ENCODE results near the gene NOSTRIN. TPM values are rescaled to one million over a fixed set of nuclear protein-coding genes. Genes with fewer than 3 reads are reported as not detected.

NOSTRIN gene
- total RNA-seq, 2 donors from 2014 or later, result 0.42 to 0.73 TPM

DNA sequence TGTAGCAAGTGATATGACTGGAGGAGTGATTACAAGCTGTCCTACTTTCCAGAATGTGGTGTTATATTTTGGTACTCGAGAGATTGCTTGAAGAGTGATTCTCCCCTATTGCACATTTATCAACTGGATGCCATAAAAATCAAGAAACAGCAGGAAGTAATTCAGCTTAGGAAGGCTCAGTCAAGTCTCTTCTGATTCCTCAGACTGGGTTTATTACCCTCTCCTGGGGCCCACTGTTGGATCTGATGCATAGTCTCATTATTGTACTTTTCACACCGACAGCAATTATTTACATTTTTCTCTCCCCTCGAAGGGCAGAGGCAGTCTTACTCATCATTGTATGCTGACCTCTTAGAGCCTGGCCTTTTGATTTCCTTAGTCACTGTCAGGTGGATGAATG, 9.3 kb downstream of the NOSTRIN start:
- Mint-ChIP-seq H3K27me3 (ENCODE audit: insufficient read depth) (no peaks in the 10 kb centered on the region), H3K4me1 (peaks cover 76% of the 10 kb centered on the region)

DNA sequence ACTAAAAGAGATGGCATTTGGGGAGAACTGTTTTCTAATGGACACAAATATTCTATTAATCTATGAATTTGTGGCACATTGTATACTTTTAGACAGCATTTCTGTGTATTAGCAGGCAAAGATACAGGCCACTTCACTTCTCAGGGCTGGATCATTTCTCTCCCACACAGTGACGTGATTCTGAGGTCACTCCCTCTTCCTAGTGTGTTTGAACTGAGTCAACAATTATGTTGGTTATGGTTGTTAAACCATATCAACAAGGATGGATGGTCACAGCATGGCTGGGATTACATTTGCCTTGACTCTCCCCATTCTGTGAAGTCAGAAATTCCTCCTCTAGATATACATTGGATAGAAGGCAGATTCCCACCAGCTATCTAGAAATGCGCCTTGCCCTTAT, 11.6 kb downstream of the NOSTRIN start:
- H3K4me3 ChIP-seq (ENCODE audit: low read length), result no peak overlapping the region
- no peaks in the 10 kb centered on the region for H3K9me3 ChIP-seq (ENCODE audit: control insufficient read depth, low read length)
- no peak overlapping the region for H3K9ac ChIP-seq (ENCODE audit: extremely low read depth, low read length, poor library complexity, severe bottlenecking)
- no peaks in the 10 kb centered on the region for H3K36me3 ChIP-seq (ENCODE audit: control insufficient read depth, insufficient read depth, low read length)
- no peak overlapping the region for H3K27ac Mint-ChIP-seq
- no peaks in the 10 kb centered on the region for H3K27me3 ChIP-seq (ENCODE audit: control insufficient read depth, insufficient read depth, low read length, poor library complexity, severe bottlenecking)
- H3K9me3 Mint-ChIP-seq, result no peaks in the 10 kb centered on the region
- H3K4me1 Mint-ChIP-seq, result peaks cover 69% of the 10 kb centered on the region
- H3K4me1 ChIP-seq (ENCODE audit: control insufficient read depth, insufficient read depth, low read length), result peaks cover 27% of the 10 kb centered on the region
- DNase-seq, result no peak
- no peaks in the 10 kb centered on the region for H3K36me3 Mint-ChIP-seq (ENCODE audit: low read depth)
- WGBS, 2 experiments (ENCODE audit: insufficient coverage in 1 of 2, insufficient read length in 1 of 2), result 88% methylated on average over 2 of the region's 2 CpGs; no CpG with 5 or more reads in 1 of the 2 experiments
- H3K27me3 Mint-ChIP-seq (ENCODE audit: insufficient read depth), result no peaks in the 10 kb centered on the region
- H3K27ac ChIP-seq (ENCODE audit: low read depth, low read length), result no peak overlapping the region
- no peak overlapping the region for H3K4me3 Mint-ChIP-seq
- TF ChIP-seq, protein P1, sequence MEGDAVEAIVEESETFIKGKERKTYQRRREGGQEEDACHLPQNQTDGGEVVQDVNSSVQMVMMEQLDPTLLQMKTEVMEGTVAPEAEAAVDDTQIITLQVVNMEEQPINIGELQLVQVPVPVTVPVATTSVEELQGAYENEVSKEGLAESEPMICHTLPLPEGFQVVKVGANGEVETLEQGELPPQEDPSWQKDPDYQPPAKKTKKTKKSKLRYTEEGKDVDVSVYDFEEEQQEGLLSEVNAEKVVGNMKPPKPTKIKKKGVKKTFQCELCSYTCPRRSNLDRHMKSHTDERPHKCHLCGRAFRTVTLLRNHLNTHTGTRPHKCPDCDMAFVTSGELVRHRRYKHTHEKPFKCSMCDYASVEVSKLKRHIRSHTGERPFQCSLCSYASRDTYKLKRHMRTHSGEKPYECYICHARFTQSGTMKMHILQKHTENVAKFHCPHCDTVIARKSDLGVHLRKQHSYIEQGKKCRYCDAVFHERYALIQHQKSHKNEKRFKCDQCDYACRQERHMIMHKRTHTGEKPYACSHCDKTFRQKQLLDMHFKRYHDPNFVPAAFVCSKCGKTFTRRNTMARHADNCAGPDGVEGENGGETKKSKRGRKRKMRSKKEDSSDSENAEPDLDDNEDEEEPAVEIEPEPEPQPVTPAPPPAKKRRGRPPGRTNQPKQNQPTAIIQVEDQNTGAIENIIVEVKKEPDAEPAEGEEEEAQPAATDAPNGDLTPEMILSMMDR (conservative IDR thresholded peaks at IDR 0.05), result no peak

More for the DNA sequence above, 9.3 kb downstream of the NOSTRIN start:
- DNase-seq, result no peak
- Mint-ChIP-seq H3K9me3 (no peaks in the 10 kb centered on the region), H3K4me3 (no peak overlapping the region), H3K36me3 (ENCODE audit: low read depth) (no peaks in the 10 kb centered on the region), H3K27ac (no peak overlapping the region)
- no peak overlapping the region for H3K4me3 ChIP-seq (ENCODE audit: low read length)
- H3K4me1 ChIP-seq (ENCODE audit: control insufficient read depth, insufficient read depth, low read length), result peaks cover 29% of the 10 kb centered on the region
- WGBS, 2 experiments (ENCODE audit: insufficient coverage in 1 of 2, insufficient read length in 1 of 2), result 85 to 96% methylated on average over 2 to 3 of the region's 3 CpGs
- no peaks in the 10 kb centered on the region for H3K27me3 ChIP-seq (ENCODE audit: control insufficient read depth, insufficient read depth, low read length, poor library complexity, severe bottlenecking)
- H3K36me3 ChIP-seq (ENCODE audit: control insufficient read depth, insufficient read depth, low read length), result no peaks in the 10 kb centered on the region
- H3K9me3 ChIP-seq (ENCODE audit: control insufficient read depth, low read length), result no peaks in the 10 kb centered on the region
- TF ChIP-seq, protein P1 (conservative IDR thresholded peaks at IDR 0.05), result no peak
- no peak overlapping the region for H3K27ac ChIP-seq (ENCODE audit: low read depth, low read length)
- no peak overlapping the region for H3K9ac ChIP-seq (ENCODE audit: extremely low read depth, low read length, poor library complexity, severe bottlenecking)

DNA sequence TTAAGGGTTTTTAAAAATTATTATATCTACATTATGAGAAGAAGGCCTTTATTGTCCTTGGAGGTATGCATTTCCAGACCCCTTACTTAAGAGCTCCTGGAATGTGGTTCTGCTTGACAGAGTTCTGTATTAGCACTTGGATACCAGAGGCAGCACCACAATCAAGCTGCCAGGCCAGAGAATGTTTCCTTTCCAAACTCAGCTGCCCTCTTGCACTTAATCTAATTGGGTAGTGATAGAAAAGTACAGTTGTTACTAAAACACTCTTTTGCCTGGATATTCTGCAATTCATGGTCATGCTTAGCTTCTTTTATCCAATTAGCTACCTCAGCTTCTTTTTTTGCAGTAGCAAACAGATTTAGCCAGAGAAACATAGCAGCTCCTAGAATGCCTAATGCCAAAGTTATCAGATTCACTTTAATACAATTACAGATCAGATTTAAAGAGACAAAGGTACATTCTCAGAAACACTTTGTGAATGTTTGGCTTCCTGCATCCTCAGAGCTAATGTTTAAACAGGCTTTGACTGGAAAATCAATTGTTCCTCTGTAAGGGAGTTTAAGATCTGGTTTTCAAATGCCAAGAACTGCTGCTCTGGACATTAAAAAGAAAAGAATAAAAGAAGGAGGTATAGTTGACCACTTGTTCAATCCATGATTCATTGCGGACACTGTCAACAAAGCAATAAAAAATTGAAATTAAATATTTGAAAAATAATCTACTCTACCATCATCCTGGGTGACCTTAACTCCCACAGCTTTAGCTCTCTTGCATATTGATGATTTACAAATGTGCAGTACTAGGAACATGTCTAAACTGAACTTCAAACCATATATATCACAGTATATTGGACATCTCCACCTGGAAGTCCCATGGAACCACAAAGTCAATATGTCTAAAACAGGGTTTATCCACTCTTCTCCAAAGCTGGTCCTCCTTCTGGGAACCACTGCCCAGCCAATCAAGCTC, 12.8 kb downstream of the NOSTRIN start:
- Histone ChIP-seq H3K27me3 (ENCODE audit: control insufficient read depth, insufficient read depth, low read length, poor library complexity, severe bottlenecking) (no peaks in the 10 kb centered on the region), H3K27ac (ENCODE audit: low read depth, low read length) (no peak overlapping the region), H3K9me3 (ENCODE audit: control insufficient read depth, low read length) (no peaks in the 10 kb centered on the region), H3K36me3 (ENCODE audit: control insufficient read depth, insufficient read depth, low read length) (no peaks in the 10 kb centered on the region), H3K4me1 (ENCODE audit: control insufficient read depth, insufficient read depth, low read length) (peaks cover 22% of the 10 kb centered on the region), H3K9ac (ENCODE audit: extremely low read depth, low read length, poor library complexity, severe bottlenecking) (no peak overlapping the region), H3K4me3 (ENCODE audit: low read length) (peak overlapping the region; percentile 38)
- WGBS, 2 experiments (ENCODE audit: insufficient coverage in 1 of 2, insufficient read length in 1 of 2), result 83% methylated on average over 1 of the region's 1 CpG; no CpG with 5 or more reads in 1 of the 2 experiments
- H3K9me3 Mint-ChIP-seq, result no peaks in the 10 kb centered on the region
- H3K4me1 Mint-ChIP-seq, result peaks cover 61% of the 10 kb centered on the region
- H3K27ac Mint-ChIP-seq, result no peak overlapping the region
- no peaks in the 10 kb centered on the region for H3K36me3 Mint-ChIP-seq (ENCODE audit: low read depth)
- DNase-seq, result no peak
- no peaks in the 10 kb centered on the region for H3K27me3 Mint-ChIP-seq (ENCODE audit: insufficient read depth)
- TF ChIP-seq, protein P1 (conservative IDR thresholded peaks at IDR 0.05), result no peak
- no peak overlapping the region for H3K4me3 Mint-ChIP-seq

All from endodermal cell (in vitro differentiated cells).